HuH-7 (cell line): ENCODE results near the gene CABLES1.

Experiments used
- DNase-seq: peaks from one replicate; pipeline ENCODE4 v3.0.0; 2011; ENCODE audit warnings: low spot score

The CABLES1 gene

DNA sequence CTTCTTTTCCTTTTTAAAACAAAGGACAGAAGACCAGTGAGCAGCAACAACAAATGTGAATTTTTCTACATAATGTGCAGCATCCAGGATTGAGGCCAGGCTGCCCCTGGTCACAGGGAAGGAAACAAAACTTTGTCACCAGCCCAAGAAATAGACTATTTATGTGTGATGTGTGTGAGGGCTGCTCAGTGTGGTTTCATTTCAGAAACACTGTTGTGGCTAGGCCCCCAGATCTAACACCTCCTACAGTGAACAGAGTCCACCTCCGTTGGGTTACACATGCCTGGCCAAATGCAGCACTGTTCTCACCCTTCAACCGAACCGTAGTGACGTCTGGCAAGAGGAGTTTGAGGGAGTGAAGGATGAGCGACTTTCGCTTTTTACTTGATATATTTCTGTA, 171.5 kb downstream of the CABLES1 start:
- no peak for DNase-seq

DNA sequence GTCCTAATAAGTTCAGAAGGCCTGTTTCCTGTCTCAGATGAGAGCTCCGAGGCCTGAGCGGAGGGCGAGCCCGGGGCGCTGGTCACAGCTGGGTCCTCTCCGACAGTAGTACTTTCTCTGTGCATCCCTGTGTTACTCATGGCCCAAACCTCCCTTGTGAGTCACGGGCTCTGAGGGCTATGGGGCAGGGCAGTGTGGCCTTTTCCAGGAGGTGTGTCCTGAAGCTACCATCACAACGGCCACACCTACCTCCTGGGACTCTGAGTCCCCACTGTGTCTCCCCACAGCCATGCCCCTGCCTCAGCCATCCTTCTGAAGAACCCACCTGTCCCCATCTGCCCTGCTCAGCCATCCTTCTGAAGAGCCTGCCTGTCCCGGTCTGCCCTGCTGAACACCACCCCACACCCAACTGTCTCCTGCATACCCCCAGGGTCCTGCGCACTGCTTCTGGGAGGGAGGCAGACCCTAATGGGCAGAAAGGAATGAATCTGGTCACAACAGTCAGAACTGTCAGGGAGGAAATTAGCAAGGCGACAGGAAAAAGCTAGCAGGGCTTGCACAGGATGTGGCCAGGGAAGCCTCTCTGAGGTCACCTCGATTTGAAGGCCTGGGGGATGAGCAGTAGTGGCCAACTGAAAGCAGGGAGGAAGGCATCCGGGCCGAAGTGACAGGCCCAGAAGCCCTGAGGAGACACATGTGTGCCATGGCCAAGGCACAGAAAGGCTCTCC, 172.4 kb downstream of the CABLES1 start:
- DNase-seq: no peak
